ENCODE data around the gene CDH13.

GRCh38 chr16:83029467-83029866 lies 402.7 kb downstream of the CDH13 start:
- TF ChIP-seq CTCF (conservative IDR thresholded peaks at IDR 0.05) (no peak), ZFX (IDR thresholded peaks at IDR 0.05) (no peak)
